GM12892 (cell line): Measurements from ENCODE around the gene TTC21A.

ENCODE experiments used
- DNase-seq: peaks from one replicate; pipeline ENCODE4 v3.0.0; 2011; ENCODE audit not compliant: insufficient read length
- FAIRE-seq: peaks from 2 replicates; lab custom pipeline; 2011; peaks lifted over from hg19 to GRCh38; lab: Jason Lieb, UNC
- POLR2A ChIP-seq: IDR thresholded peaks from 2 replicates; pipeline ENCODE4 v1.6.1; 2011; ENCODE audit warnings: low read depth, low read length, control low read depth
- POLR2AphosphoS5 ChIP-seq: IDR thresholded peaks from 2 replicates; pipeline ENCODE4 v1.6.1; 2011; ENCODE audit warnings: low read depth, low read length, control low read depth
- TAF1 ChIP-seq: IDR thresholded peaks from 2 replicates; pipeline ENCODE4 v1.6.1; 2011; ENCODE audit warnings: low read depth, mild to moderate bottlenecking, control low read depth, low read length, borderline replicate concordance

The TTC21A gene

DNA sequence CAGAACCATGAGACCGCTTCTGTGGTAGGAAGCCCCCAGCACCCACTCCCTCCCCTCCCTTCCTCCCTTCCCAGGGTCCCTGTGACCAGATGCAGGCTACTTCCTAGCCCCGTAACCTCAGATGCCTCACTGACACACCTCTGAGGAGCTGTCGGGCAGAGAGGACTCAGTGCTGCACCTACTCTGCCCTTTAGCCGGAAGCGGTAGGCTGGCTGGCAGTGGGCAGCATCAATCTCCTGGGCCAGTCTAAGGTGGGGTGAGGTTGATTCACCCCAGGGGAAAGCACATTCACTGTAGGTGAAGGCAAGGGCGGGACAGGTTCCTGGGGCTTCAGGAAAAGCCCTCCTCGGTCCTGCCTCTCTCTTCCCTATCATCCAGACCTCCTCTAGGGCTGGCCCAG, 26.8 kb downstream of the TTC21A start:
- DNase-seq, result no peak
- FAIRE-seq, result no peak
- no peak for TF ChIP-seq TAF1
- no peak for TF ChIP-seq POLR2A
- no peak for TF ChIP-seq POLR2AphosphoS5

DNA sequence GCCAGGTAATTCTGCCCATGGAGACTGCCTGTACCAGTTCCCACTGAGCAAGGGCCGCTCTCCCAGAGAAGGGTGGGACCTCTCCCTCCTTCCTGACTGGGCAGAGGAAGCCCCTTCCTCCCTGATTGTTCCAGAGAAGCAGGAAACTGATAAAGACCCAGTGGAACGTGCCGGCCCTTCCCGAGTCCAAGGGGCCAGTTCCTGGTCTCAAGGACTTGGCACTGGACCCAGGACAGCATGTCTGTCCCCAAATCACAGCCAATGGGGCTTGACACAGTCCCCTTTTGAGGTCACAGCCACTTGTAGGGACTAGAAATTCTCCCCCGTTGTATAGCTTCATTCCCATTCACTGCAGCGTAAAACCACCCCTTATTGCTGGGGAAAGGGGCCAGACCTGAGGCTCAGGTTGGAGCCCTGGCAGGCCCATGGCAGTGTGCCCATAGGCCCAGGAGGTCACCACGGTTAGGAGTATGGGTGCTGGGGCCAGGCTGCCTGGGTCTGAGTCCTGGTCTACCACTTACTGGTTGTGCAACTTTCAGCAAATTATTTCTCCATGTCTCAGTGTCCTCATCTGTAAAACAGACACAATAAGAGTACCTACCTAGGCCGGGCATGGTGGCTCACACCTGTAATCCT, 27.8 kb downstream of the TTC21A start:
- no peak for FAIRE-seq
- no peak for DNase-seq
- no peak for TF ChIP-seq TAF1
- no peak for TF ChIP-seq POLR2A
- no peak for TF ChIP-seq POLR2AphosphoS5

DNA sequence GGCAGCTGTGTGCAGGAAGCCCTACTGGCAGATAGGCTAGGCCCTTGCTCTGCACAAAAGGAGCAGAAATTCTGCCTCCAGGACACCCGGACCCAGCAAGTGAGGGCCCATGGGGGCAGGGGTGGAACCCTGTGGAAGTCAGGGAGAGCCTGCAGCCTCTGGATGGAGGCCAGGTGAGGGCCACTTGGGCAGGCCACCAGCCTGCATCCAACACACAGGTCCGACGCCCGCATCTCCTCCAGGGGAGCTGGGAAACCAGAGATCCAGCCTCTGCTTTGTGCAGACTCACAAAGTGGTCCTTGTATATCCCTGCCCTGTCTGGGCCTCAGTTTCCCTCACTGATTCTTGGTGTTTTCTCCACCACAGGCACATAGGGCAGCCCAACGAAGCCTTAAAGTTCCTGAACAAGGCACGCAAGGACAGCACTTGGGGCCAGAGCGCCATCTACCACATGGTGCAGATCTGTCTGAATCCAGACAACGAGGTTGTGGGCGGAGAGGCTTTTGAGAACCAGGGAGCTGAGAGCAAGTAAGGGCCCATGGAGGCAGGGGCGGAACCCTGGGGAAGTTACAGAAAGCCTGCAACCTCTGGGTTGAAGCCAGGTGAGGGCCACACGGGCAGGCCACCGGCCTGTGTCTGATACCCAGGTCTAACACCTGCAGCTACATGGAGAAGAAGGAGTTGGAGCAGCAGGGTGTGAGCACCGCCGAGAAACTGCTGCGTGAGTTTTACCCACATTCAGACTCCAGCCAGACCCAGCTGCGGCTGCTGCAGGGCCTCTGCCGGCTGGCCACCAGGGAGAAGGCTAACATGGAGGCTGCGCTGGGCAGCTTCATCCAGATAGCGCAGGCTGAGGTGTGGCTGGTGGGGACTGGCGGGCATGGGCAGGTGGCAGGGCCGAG, 29.3 kb downstream of the TTC21A start:
- FAIRE-seq (no peak), DNase-seq (no peak)
- TF ChIP-seq TAF1 (no peak), POLR2A (no peak), POLR2AphosphoS5 (no peak)

DNA sequence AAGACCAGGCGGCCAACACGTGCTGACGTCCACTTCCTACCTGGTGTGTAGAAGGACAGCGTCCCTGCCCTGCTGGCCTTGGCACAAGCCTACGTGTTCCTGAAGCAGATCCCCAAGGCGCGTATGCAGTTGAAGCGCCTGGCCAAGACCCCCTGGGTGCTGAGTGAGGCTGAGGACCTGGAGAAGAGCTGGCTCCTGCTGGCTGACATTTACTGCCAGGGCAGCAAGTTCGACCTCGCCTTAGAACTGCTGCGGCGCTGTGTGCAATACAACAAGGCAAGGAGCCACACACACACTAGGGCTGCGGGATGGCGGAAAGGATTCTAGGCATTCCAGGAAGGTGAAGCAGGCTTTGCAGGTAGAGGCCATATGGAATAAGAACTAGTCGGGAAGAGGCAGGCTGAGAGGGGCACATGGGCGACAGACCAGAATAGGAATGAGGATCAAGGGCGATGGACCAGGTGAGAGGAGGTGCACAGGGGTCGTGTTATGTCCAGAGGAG, 30.0 kb downstream of the TTC21A start:
- TF ChIP-seq POLR2A, result no peak
- FAIRE-seq, result no peak
- no peak for DNase-seq

DNA sequence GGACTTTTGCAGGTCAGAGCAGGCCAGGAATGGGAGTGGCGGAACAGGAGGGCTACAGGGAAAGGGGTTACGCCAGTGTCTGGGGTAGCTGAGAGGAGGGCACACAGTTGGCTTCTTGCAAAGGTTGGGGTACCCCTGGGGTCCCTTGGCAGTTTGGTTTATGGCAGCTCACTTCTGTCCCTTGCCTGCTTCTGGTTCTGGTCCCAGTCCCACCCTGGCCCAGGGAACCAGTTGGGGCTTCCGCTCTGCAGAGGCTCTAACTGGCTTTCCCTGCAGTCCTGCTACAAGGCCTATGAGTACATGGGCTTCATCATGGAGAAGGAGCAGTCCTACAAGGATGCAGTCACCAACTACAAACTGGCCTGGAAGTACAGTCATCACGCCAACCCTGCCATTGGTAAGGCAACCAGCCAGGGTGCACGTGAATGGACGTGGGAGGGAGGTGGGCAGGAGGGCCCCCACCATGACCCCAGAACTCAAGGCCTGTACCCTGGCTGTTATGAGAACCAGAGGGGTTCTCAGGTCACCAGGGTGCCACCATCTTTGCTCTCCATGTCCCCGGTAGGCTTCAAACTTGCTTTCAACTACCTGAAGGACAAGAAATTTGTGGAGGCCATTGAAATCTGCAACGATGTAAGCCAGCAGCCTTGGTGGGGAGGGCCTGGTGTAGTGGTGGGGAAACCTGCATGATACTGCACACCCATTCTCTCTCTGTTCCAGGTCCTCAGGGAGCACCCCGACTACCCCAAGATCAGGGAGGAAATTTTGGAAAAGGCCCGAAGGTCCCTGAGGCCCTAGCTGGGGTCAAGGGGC, 30.7 kb downstream of the TTC21A start:
- no peak for FAIRE-seq
- TF ChIP-seq TAF1 (no peak), POLR2AphosphoS5 (0 out of 2 replicates have a peak, but pooled peaks have one; percentile 9), POLR2A (no peak)

DNA sequence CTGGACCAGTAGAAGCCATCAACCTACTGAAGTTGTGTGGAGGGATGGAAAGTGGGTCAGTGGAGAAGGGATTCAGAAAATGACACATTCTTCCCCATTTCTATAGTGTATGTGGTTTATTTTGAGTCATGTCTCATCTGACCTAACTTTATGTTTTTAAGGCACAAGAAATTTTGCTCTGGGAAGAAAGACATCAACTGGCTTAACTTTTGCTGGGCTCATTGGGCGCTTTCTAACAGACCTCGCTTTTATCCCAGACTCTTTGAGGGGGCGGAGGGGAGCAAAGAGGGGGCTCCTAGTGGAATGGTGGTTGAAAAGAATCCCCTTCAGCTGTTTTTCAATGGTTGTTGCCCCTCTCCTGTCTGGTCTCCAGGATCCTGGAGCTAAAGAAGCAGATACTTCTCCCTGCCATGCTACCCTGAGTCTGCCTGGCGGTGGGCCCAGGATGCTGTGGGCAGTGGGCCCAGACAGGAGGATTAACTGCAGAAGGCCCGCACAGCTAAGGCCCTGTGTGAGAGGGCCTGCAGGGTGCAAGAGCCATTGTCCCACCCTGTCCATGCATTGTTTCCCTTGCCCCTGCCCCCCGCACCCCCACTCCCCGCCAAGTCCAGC, 31.4 kb downstream of the TTC21A start:
- TF ChIP-seq POLR2AphosphoS5, result no peak
- TF ChIP-seq POLR2A, result no peak
- TF ChIP-seq TAF1, result no peak
- FAIRE-seq, result no peak
- no peak for DNase-seq

More for the DNA sequence above, 30.7 kb downstream of the TTC21A start:
- no peak for DNase-seq

DNA sequence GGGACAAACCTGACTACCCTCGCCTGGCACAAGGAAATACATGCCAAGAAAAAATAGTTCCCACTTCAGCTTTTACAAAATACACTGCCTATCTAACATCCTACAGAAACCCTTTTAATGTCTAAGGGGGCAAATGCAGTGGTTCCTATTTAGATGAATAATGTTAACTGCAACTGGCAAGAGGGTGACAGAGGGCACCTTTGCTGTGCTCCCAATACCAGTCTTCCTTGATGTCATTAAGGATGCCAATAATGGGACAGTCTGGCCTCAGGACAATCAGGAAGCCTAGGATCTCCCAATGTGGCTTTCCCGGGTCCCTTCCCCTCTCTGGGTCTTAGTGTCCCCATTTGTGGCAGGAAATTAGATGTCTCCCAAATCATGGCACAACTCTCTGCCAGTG, 32.0 kb downstream of the TTC21A start:
- FAIRE-seq (no peak), DNase-seq (no peak)
- TF ChIP-seq POLR2AphosphoS5 (no peak), POLR2A (no peak), TAF1 (no peak)

DNA sequence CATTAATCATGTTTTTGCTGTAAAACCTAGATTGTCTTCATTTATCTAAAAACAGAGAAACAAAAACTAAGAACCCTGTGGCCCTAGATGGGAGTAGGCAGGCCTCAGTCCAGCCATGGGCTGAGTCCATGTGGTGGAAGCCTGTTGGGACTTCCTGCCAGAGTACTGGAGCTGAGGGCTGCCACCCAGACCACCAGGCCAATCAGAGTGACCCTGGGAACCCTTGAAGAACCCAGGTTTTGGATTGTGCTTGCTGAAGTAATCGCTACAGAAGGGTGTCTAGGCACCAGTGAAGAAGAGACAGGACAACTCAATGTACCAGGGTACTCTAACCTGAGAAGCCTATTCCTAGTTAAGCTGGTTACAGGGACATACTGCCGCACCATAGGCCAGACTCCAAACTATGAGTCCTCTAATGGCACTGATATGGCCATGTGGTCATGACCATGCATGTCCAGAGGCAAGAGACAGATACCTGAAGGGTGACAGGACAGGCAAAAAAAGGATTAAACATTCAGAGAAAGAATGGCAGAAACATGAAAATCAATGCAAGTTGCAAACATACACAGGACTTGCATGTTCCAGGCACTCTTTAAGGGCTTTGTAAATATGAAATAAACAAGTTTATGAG, 33.0 kb downstream of the TTC21A start:
- no peak for DNase-seq
- TF ChIP-seq POLR2AphosphoS5 (no peak; the same call in 1 of the 2 replicates), POLR2A (no peak), TAF1 (no peak)
- FAIRE-seq, result no peak

DNA sequence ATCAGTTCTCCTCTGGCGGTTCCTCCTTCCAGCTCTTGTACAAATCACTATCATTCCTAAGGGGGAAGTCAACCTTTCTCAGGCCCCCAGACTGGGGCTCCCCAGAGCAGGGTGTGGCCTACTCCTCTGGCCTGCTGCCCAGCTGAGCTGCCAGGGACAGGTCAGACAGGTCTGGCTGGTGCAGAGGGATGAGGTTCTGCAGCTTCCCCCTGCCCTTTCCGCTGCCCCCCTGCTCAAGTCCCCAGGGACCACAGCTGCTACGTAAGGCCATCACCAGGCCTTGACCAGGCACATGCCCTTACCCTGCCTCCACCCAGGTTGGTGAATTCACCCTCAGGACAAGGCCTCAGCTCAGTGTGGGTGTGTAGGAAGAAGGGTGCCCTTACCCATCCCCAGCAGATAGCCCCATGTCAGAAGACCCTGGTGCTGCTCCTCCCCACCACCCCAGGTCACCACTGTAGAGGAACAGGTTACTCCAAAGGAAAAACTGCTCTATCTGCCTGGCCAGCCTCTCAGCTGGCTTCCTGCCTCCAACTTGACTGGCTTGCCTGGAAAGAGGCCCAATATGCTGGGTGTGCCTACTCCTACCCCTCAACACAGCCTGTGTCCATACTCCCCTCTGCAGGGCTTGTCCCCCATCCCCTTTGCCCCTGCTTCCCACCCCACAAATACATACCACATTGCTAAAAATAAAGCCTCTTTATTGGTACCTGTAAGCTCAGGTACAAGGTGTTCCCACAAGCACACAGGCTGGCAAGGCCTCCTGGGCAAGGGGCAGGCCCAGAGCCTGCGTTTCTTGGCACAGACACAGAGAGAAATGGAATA, 33.9 kb downstream of the TTC21A start:
- TF ChIP-seq TAF1 (no peak), POLR2AphosphoS5 (peak; percentile 75; the same call in 1 of the 2 replicates), POLR2A (no peak)
- FAIRE-seq, result no peak
- DNase-seq, result no peak

DNA sequence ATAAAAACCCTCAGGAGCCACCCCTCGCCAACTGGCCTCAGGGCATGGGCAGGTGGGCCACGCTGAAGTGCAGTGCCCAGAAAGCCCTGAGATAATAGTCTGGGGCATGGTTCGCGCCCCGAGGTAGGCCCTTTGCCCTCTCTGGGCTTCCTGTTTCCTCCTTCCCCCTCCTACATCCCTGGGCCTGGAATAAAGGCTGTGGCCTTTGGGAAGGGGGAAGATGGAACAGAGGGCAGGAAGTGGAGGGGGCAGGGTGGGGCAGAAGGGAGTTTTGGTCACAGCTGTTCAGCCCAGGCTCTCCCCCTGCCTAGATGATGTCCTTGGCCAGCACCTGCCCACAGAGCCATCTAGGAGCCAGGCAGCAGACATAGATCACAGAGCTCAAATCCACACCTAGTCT, 34.6 kb downstream of the TTC21A start:
- no peak for TF ChIP-seq POLR2A
- TF ChIP-seq TAF1, result no peak
- TF ChIP-seq POLR2AphosphoS5, result no peak
- FAIRE-seq, result no peak
- no peak for DNase-seq
